ENCODE results near the gene ASMTL. TPM values are rescaled to one million over a fixed set of nuclear protein-coding genes. Genes with fewer than 3 reads are reported as not detected.

The ASMTL gene
- total and polyA plus RNA-seq, 2 of the 13 experiments (the other 11 are each of a cell fraction or from before 2014, with no cell fraction given): 5.6 to 16.3 TPM

- TF ChIP-seq, protein P1, sequence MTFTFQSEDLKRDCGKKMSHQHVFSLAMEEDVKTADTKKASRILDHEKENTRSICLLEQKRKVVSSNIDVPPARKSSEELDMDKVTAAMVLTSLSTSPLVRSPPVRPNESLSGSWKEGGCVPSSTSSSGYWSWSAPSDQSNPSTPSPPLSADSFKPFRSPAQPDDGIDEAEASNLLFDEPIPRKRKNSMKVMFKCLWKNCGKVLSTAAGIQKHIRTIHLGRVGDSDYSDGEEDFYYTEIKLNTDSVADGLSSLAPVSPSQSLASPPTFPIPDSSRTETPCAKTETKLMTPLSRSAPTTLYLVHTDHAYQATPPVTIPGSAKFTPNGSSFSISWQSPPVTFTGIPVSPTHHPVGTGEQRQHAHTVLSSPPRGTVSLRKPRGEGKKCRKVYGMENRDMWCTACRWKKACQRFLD (CRISPR knock-in tag; IDR thresholded peaks at IDR 0.05; ENCODE audit: borderline replicate concordance): no peak
- TF ChIP-seq ASH2L (IDR thresholded peaks at IDR 0.05; ENCODE audit: insufficient read length, low read depth, low read length): peak; percentile 37
- no peak for TF ChIP-seq KLF11 (CRISPR knock-in tag; IDR thresholded peaks at IDR 0.05)
- no peak for TF ChIP-seq PCBP1 (IDR thresholded peaks at IDR 0.05; ENCODE audit: borderline replicate concordance, low read depth, low read length)
- no peak for TF ChIP-seq KDM1A (CRISPR knock-in tag; IDR thresholded peaks at IDR 0.05)
- TF ChIP-seq NPAS2 (CRISPR knock-in tag; IDR thresholded peaks at IDR 0.05; ENCODE audit: borderline replicate concordance): no peak
- TF ChIP-seq ZNF12 (CRISPR knock-in tag; IDR thresholded peaks at IDR 0.05): peak; percentile 80; the same call in 1 of the 2 replicates
- TF ChIP-seq ZNF766 (CRISPR knock-in tag; IDR thresholded peaks at IDR 0.05; ENCODE audit: borderline replicate concordance): peak; percentile 47; the same call in 1 of the 2 replicates
- TF ChIP-seq IRX3 (CRISPR knock-in tag; IDR thresholded peaks at IDR 0.05; ENCODE audit: borderline replicate concordance, low read depth): no peak
- TF ChIP-seq ERF (CRISPR knock-in tag; IDR thresholded peaks at IDR 0.05): peak; percentile 76
- TF ChIP-seq MXD4 (CRISPR knock-in tag; IDR thresholded peaks at IDR 0.05): no peak
- no peak for TF ChIP-seq ZBTB43 (CRISPR knock-in tag; conservative IDR thresholded peaks at IDR 0.05)
- TF ChIP-seq SAFB2 (CRISPR knock-in tag; IDR thresholded peaks at IDR 0.05; ENCODE audit: borderline replicate concordance, low read depth): no peak
- TF ChIP-seq ZNF33B (CRISPR knock-in tag; IDR thresholded peaks at IDR 0.05): 0 out of 2 replicates have a peak, but pooled peaks have one; percentile 49
- peak; percentile 64 for TF ChIP-seq ZNF781 (CRISPR knock-in tag; IDR thresholded peaks at IDR 0.05; ENCODE audit: borderline replicate concordance, not compliant biosample characterization)
- no peak for TF ChIP-seq ZNF280B (CRISPR knock-in tag; IDR thresholded peaks at IDR 0.05; ENCODE audit: borderline replicate concordance)
- no peak for TF ChIP-seq GLMP (CRISPR knock-in tag; IDR thresholded peaks at IDR 0.05; ENCODE audit: borderline replicate concordance)
- no peak for TF ChIP-seq TBP (CRISPR knock-in tag; IDR thresholded peaks at IDR 0.05)
- TF ChIP-seq SP140L (CRISPR knock-in tag; IDR thresholded peaks at IDR 0.05; ENCODE audit: borderline replicate concordance): no peak
- no peak for TF ChIP-seq HNRNPUL1 (IDR thresholded peaks at IDR 0.05; ENCODE audit: low read depth, low read length)
- TF ChIP-seq ZNF619 (CRISPR knock-in tag; IDR thresholded peaks at IDR 0.05): no peak
- TF ChIP-seq ZNF816 (CRISPR knock-in tag; IDR thresholded peaks at IDR 0.05; ENCODE audit: borderline replicate concordance): no peak
Measured at GRCh38 chrX:1481636-1482529, 29.2 kb upstream of the ASMTL start (continued).
